Activated CD4-positive, alpha-beta memory T cell treated with anti-CD3 and anti-CD28 coated beads, Interleukin-2, amount 10 ng/mL, durations not matched to agents 7 days and 5 days (primary cell): ENCODE measurements around the gene CFLAR. TPM values are rescaled to one million over a fixed set of nuclear protein-coding genes. Genes with fewer than 3 reads are reported as not detected.
"Not testable (repeated sequence)": the region's sequence is repeated elsewhere in the genome, so short reads cannot be mapped to it uniquely, and the experiment has no call there.

Source experiments
- CTCF ChIA-PET: fragments of 350-600 bp; sonication (Branson Sonifier 250); formaldehyde crosslinking; loops from one replicate; lab custom pipeline; 2021; ENCODE audit warnings: antibody characterized with exemption, inconsistent platforms; lab: Charles Lee
- POLR2A ChIA-PET: fragments of 350-600 bp; sonication (Branson Sonifier 250); formaldehyde crosslinking; loops from one replicate; lab custom pipeline; 2021; ENCODE audit warnings: antibody characterized with exemption; lab: Charles Lee
- DNase-seq: peaks from one replicate; pipeline ENCODE4 v3.0.0-alpha.2; 2020
- H3K27ac Mint-ChIP-seq: one replicate; pipeline ENCODE4 v1.8.0; 2021; ENCODE audit warnings: mild to moderate bottlenecking, mixed read lengths
- H3K27me3 Mint-ChIP-seq: one replicate; pipeline ENCODE4 v1.8.0; 2021; ENCODE audit warnings: mixed read lengths
- H3K36me3 Mint-ChIP-seq: one replicate; pipeline ENCODE4 v1.8.0; 2021; ENCODE audit warnings: low read depth, mixed read lengths
- H3K4me1 Mint-ChIP-seq: one replicate; pipeline ENCODE4 v1.8.0; 2021; ENCODE audit warnings: mixed read lengths
- H3K4me3 Mint-ChIP-seq: one replicate; pipeline ENCODE4 v1.8.0; 2021; ENCODE audit warnings: mild to moderate bottlenecking, mixed read lengths
- H3K9me3 Mint-ChIP-seq: one replicate; pipeline ENCODE4 v1.8.0; 2021; ENCODE audit warnings: mixed read lengths
- total RNA-seq, 2 experiments: library from RNA; stranded (reverse); gene quantifications; one replicate each; pipeline ENCODE4 v1.2.3, GENCODE V29; 2021

Gene CFLAR
- total RNA-seq, 2 experiments from 2014 or later = 192 to 196 TPM

DNA sequence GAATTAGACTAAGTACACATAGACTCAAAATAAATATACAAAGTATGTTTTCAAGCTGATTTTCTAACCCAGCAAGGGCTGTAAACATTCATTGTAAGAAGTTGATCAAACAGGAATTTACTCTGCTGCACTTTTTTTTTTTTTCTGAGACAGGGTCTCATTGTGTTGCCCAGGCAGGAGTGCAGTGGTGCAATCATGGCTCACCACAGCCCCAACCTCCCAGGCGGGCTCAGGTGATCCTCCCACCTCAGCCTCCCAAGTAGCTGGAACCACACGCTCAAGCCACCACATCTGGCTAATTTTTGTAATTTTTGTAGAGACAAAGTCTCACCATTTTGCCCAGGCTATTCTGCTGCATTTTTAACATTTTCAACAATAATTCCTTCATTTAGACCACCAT is 8.3 kb upstream of the CFLAR start:
- DNase-seq = no peak
- ChIA-PET CTCF (interaction anchor here (0.5 to 1.2 kb wide), 4 partner anchors 25 to 202 kb away, joined by 3 read pairs; no protein-coding TSS in a partner anchor), POLR2A (interaction anchor here (1.1 kb wide), 1 partner anchor 9 kb away, joined by 10 read pairs; the partner anchor contains the start of gene CFLAR)
- H3K4me3 Mint-ChIP-seq = no peak overlapping the region
- no peaks in the 10 kb centered on the region for H3K36me3 Mint-ChIP-seq
- H3K4me1 Mint-ChIP-seq = peaks cover 5% of the 10 kb centered on the region
- H3K27me3 Mint-ChIP-seq = peaks cover 4% of the 10 kb centered on the region
- no peak overlapping the region for H3K27ac Mint-ChIP-seq
- no peaks in the 10 kb centered on the region for H3K9me3 Mint-ChIP-seq

DNA sequence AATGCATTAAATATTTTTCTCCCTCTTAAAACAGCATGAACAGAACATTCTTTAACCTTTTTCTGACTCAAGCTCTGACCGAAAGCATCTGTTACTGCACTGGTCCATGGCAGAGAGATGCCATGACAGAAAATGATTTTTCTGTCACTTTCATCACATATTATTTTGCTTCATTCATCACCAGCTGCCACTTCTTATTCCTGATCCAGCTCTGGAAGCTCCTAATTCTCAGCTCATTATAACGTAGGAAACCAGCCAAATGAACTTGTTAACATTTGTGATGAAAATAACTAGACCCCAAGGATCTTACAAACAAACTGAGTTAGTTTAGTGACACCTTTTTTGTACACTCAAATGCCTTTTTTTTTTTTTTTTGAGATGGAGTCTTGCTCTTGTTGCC is 7.6 kb upstream of the CFLAR start:
- ChIA-PET CTCF (interaction anchor here (0.7 to 1.9 kb wide), 3 partner anchors 10 to 39 kb away, joined by 3 to 6 read pairs (median 3); no protein-coding TSS in a partner anchor), POLR2A (no interaction called here)
- H3K4me1 Mint-ChIP-seq = peaks cover 6% of the 10 kb centered on the region
- no peak overlapping the region for H3K4me3 Mint-ChIP-seq
- H3K27me3 Mint-ChIP-seq = peaks cover 4% of the 10 kb centered on the region
- no peak overlapping the region for H3K27ac Mint-ChIP-seq
- no peaks in the 10 kb centered on the region for H3K9me3 Mint-ChIP-seq
- H3K36me3 Mint-ChIP-seq = no peaks in the 10 kb centered on the region
- DNase-seq = no peak

DNA sequence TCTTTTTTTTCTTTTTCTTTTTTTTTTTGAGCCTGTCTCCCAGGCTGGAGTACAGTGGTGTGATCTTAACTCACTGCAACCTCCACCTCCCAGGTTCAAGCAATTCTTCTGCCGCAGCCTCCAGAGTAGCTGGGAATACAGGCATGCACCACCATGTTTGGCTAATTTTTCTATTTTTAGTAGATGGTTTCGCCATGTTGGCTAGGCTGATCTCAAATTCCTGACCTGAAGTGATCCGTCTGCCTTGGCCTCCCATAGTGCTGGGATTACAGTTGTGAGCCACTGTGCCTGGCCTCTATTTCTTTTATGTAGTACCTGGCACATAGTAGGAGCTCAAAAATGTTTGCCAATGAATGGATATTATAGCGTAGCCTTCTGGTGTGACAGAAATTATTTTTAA is 6.8 kb upstream of the CFLAR start:
- ChIA-PET POLR2A (no interaction called here), CTCF (interaction anchor here (0.6 to 1.9 kb wide), 4 partner anchors 9 to 49 kb away, joined by 3 to 6 read pairs (median 3); no protein-coding TSS in a partner anchor)
- Mint-ChIP-seq H3K4me1 (peaks cover 10% of the 10 kb centered on the region), H3K27ac (no peak overlapping the region), H3K4me3 (no peak overlapping the region), H3K9me3 (no peaks in the 10 kb centered on the region), H3K27me3 (peaks cover 4% of the 10 kb centered on the region), H3K36me3 (no peaks in the 10 kb centered on the region)
- DNase-seq = no peak

- ChIA-PET POLR2A (interaction anchor here (1.4 to 1.7 kb wide), 2 partner anchors 38 to 148 kb away, joined by 4 to 5 read pairs; partner anchors contain the start of gene ORC2), CTCF (interaction anchor here (0.6 kb wide), 1 partner anchor 42 kb away, joined by 3 read pairs; no protein-coding TSS in a partner anchor)
- H3K36me3 Mint-ChIP-seq = peaks cover 12% of the 10 kb centered on the region
- H3K4me1 Mint-ChIP-seq = peaks cover 24% of the 10 kb centered on the region
- no peak overlapping the region for H3K27ac Mint-ChIP-seq
- peaks cover 2% of the 10 kb centered on the region for H3K9me3 Mint-ChIP-seq
- no peak overlapping the region for H3K4me3 Mint-ChIP-seq
- DNase-seq = no peak
- peaks cover 4% of the 10 kb centered on the region for H3K27me3 Mint-ChIP-seq
Observed at GRCh38 chr2:201110615-201111014, 5.3 kb upstream of the CFLAR start.

DNA sequence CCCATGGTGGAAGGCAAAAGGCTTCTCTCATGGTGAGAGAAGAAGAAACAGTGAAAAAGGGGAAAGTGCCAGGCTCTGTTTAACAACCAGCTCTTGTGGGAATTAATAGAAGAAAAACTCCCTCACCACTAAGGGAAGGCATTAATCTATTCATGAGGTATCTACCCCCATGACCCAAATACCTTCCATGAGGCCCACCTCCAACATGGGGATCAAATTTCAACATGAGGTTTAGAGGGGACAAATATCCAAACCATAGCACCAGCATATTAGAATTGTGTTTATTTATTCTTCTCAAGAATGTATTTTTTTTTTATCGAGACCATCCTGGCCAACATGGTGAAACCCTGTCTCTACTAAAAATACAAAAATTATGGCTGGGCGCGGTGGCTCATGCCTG is 4.9 kb upstream of the CFLAR start:
- Mint-ChIP-seq H3K4me1 (peaks cover 28% of the 10 kb centered on the region), H3K9me3 (peaks cover 2% of the 10 kb centered on the region), H3K36me3 (peaks cover 15% of the 10 kb centered on the region), H3K27ac (no peak overlapping the region), H3K4me3 (no peak overlapping the region), H3K27me3 (peaks cover 4% of the 10 kb centered on the region)
- no peak for DNase-seq
- ChIA-PET POLR2A (interaction anchor here (0.7 to 1.7 kb wide), 3 partner anchors 39 to 182 kb away, joined by 3 to 5 read pairs (median 4); partner anchors contain the start of gene ORC2), CTCF (interaction anchor here (0.7 kb wide), 1 partner anchor 61 kb away, joined by 3 read pairs; no protein-coding TSS in a partner anchor)

DNA sequence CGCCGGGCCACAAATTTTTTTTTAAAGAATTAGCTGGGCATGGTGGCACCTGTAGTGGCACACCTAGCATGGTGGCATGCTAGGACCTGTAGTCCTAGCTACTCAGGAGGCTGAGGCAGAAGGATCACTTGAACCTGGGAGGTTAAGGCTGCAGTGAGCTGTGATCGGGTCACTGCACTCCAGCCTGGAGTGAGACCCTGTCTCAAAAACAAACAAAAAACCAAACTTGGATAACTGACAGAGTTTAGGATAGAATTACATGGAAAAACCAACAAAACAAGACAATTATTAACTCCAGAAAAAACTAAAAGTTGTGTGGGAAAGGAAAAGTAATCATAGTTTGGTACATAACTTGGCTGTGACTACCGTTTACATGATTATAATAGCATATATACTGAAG is 1.6 kb upstream of the CFLAR start:
- POLR2A ChIA-PET = interaction anchor here (0.6 to 7.8 kb wide), 4 partner anchors 44 to 328 kb away, joined by 3 to 105 read pairs (median 66); partner anchors contain the start of genes CASP8, CLK1, HYCC2 and NDUFB3
- Mint-ChIP-seq H3K4me3 (peak overlapping the region; percentile 96), H3K27ac (peak overlapping the region; percentile 98), H3K27me3 (no peaks in the 10 kb centered on the region), H3K4me1 (peaks cover 35% of the 10 kb centered on the region), H3K9me3 (peaks cover 2% of the 10 kb centered on the region), H3K36me3 (peaks cover 27% of the 10 kb centered on the region)
- CTCF ChIA-PET = interaction anchor here (1.2 to 6.0 kb wide), 5 partner anchors 16 to 401 kb away, joined by 3 to 75 read pairs (median 43); partner anchors contain the start of genes HYCC2, NDUFB3 and ORC2
- DNase-seq = no peak

GRCh38 chr2:201114846-201115245 is 1.1 kb upstream of the CFLAR start:
- H3K9me3 Mint-ChIP-seq = peaks cover 2% of the 10 kb centered on the region
- ChIA-PET POLR2A (interaction anchor here (0.6 to 7.8 kb wide), 10 partner anchors 43 to 588 kb away, joined by 3 to 105 read pairs (median 34); partner anchors contain the start of genes CASP8, CLK1, HYCC2 and NDUFB3), CTCF (interaction anchor here (1.2 to 6.0 kb wide), 5 partner anchors 16 to 402 kb away, joined by 3 to 75 read pairs (median 43); partner anchors contain the start of genes HYCC2, NDUFB3 and ORC2)
- peak overlapping the region; percentile 98 for H3K27ac Mint-ChIP-seq
- H3K36me3 Mint-ChIP-seq = peaks cover 30% of the 10 kb centered on the region
- peaks cover 35% of the 10 kb centered on the region for H3K4me1 Mint-ChIP-seq
- DNase-seq = no peak
- H3K4me3 Mint-ChIP-seq = peak overlapping the region; percentile 96
- no peaks in the 10 kb centered on the region for H3K27me3 Mint-ChIP-seq

DNA sequence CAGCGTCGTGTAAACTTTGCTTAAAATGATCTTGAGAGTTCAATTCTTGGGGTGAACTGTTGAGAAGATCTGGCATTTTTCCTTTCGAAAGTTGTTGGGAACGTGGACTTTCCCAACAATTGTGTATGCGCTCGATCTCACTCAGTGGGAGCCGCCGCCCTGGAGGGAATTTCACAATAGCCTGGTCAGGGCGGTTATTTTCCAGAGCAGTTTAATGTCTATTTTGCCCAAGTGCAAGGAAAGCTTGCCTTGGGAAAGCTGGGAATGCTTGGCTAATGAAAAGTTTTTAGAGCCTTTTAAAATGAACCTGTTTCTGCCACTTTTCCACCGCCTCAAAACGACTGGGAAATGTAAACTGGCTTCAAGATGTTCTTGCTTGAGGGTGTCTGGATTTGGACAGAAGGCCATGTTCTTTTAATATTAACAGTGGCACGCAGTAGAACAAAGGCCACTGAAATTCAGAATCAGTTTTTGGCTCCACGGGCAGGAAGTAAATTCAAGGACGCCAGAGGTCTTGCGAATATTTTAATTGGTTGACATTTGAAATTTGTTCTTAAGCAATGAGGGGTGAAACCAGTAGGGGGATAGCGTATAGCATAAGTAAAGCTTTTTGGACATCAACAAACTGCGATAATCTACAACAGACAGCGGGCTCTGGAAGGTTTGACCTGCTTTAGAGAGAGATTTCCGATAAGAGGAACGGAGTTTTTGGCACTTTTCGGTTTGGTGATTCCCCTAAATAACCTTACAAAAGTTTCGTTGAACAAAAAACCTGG is 1.2 kb downstream of the CFLAR start:
- peak overlapping the region; percentile 98 for H3K27ac Mint-ChIP-seq
- H3K4me3 Mint-ChIP-seq = peak overlapping the region; percentile 96
- CTCF ChIA-PET = interaction anchor here (0.9 to 6.3 kb wide), 20 partner anchors 14 to 268 kb away, joined by 3 to 75 read pairs (median 6); partner anchors contain the start of genes CASP10, CASP8, HYCC2 and NDUFB3
- H3K27me3 Mint-ChIP-seq = no peaks in the 10 kb centered on the region
- POLR2A ChIA-PET = interaction anchor here (0.6 to 7.8 kb wide), 34 partner anchors 10 to 663 kb away, joined by 3 to 105 read pairs (median 5); partner anchors contain the start of genes ALS2, BZW1, CASP10 and CASP8
- H3K36me3 Mint-ChIP-seq = peaks cover 50% of the 10 kb centered on the region
- peak; percentile 50 for DNase-seq
- H3K9me3 Mint-ChIP-seq = peaks cover 2% of the 10 kb centered on the region
- H3K4me1 Mint-ChIP-seq = peaks cover 43% of the 10 kb centered on the region

DNA sequence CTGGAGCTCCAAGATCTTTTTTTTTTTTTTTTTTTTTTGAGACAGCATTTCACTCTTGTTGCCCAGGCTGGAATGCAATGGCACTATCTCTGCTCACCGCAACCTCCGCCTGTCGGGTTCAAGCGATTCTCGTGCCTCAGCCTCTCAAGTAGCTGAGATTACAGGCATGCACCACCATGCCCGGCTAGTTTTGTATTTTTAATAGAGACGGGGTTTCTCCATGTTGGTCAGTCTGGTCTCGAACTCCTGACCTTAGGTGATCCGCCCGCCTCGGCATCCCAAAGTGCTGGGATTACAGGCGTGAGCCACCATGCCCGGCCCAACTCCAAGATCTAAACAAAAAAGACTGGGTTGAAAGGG is 1.8 kb downstream of the CFLAR start:
- H3K27me3 Mint-ChIP-seq, H3K9me3 Mint-ChIP-seq: not testable (repeated sequence)
- peak; percentile 60 for DNase-seq
- H3K27ac Mint-ChIP-seq = peak overlapping the region; percentile 98
- CTCF ChIA-PET = interaction anchor here (0.9 to 6.3 kb wide), 21 partner anchors 8 to 269 kb away, joined by 3 to 75 read pairs (median 5); partner anchors contain the start of genes CASP10, CASP8, CLK1 and HYCC2
- peaks cover 56% of the 10 kb centered on the region for H3K36me3 Mint-ChIP-seq
- peaks cover 45% of the 10 kb centered on the region for H3K4me1 Mint-ChIP-seq
- peak overlapping the region; percentile 96 for H3K4me3 Mint-ChIP-seq
- POLR2A ChIA-PET = interaction anchor here (0.9 to 7.8 kb wide), 29 partner anchors 28 to 663 kb away, joined by 3 to 105 read pairs (median 6); partner anchors contain the start of genes ALS2, BZW1, CASP10 and CASP8

DNA sequence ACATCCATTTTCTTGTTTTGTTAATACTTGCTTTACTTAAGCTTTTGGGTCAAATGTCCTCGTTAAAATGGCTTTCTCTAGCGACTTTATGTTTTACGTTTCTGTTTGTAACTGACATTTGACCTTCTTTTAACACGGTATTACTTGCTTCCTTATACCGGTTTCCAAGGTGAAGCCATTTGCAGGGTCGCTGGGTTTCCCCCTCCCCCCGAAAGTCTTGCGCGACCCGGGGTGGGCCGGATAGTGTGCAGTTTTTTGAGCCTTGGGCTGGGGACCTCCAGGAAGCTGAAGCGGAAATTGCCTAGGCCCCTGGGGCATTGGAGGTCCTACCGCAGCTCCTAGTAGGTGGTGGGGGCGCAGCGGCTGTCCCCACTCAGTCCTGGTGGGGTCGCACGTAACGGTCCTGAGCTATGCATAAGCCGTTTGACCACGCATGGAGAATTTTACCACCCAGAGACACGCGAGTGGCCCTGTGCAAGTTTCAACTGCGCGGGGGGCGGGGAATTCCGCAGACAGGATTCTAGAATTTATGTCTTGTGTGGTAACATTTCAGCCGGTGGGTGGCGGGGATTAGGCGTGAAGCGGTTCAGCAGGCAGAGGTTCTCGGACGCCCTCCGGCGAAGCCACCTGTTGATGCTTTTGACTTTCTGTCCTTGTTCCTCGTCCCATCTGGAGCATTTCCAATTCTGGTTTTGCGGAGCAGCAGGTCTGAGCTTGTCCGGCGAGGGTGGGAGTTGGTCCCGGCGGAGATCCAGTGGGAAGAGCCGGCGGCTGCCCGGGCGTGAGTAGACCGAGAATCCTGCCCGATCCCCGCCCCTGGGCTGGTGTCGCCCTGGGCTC is 2.4 kb downstream of the CFLAR start:
- POLR2A ChIA-PET = interaction anchor here (1.0 to 7.8 kb wide), 27 partner anchors 12 to 662 kb away, joined by 3 to 105 read pairs (median 7); partner anchors contain the start of genes ALS2, BZW1, CASP10 and CASP8
- Mint-ChIP-seq H3K36me3 (peaks cover 62% of the 10 kb centered on the region), H3K4me3 (peak overlapping the region; percentile 96), H3K9me3 (peaks cover 2% of the 10 kb centered on the region), H3K27me3 (no peaks in the 10 kb centered on the region), H3K4me1 (peaks cover 50% of the 10 kb centered on the region), H3K27ac (peak overlapping the region; percentile 98)
- CTCF ChIA-PET = interaction anchor here (0.8 to 6.3 kb wide), 21 partner anchors 9 to 269 kb away, joined by 3 to 75 read pairs (median 5); partner anchors contain the start of genes CASP10, CLK1, HYCC2 and NDUFB3
- peak; percentile 90 for DNase-seq

DNA sequence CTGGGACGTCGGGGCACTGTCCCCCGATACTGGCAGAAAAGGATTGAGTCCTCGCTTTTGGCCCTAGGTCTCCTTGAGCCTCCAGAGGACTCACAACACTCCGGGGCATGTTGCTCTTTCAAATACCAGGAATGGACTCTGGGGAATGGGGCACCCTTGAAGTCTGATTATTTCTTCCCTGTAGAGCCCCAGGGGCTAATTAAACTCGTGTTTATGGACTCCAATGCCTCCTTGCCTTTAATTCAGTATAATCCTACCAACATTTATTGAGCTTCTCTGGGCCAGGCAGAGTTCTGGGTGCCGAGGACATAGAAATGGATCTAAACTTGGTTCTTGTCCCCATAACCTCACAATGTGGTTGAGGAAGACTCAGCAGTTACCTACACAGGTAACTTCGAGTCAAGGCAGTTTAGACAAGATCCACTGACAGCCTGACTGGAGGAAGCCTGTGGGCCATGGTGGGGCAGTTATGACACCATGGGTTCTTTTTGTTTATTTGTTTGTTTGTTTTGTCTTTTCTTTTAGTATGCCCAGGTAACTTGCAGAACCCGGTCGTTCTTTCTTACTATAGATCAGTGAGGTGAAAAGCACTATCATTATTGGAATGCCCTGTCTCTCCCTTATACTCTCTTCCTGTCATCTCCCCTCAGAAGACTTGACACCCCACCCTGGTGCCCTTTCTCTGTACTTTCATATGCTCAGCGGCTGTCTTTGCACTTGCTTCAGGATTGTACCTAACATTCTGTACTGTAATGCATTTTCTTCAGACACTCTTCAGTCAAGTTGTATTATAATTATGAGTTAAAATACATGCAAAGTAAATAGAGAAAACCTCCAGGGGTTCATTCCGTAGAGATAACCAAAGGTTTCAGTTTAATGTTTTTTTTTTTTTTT is 3.2 kb downstream of the CFLAR start:
- Mint-ChIP-seq H3K9me3 (peaks cover 2% of the 10 kb centered on the region), H3K4me1 (peaks cover 54% of the 10 kb centered on the region), H3K36me3 (peaks cover 71% of the 10 kb centered on the region)

More for the DNA sequence above, 3.2 kb downstream of the CFLAR start:
- ChIA-PET CTCF (interaction anchor here (0.9 to 6.3 kb wide), 9 partner anchors 11 to 255 kb away, joined by 3 to 75 read pairs (median 8); partner anchors contain the start of genes CLK1, HYCC2 and NDUFB3), POLR2A (interaction anchor here (1.0 to 7.8 kb wide), 19 partner anchors 13 to 332 kb away, joined by 3 to 105 read pairs (median 29); partner anchors contain the start of genes CASP10, CASP8, CLK1 and HYCC2)
- DNase-seq = peak; percentile 38
- Mint-ChIP-seq H3K4me3 (peak overlapping the region; percentile 96), H3K27ac (peak overlapping the region; percentile 98), H3K27me3 (no peaks in the 10 kb centered on the region)
